Smooth muscle cell (in vitro differentiated cells): ENCODE results near the gene GDF7. TPM values are rescaled to one million over a fixed set of nuclear protein-coding genes. Genes with fewer than 3 reads are reported as not detected.

ENCODE experiments used
- DNase-seq: peaks from one replicate; lab custom pipeline; 2025; ENCODE audit not compliant: unreplicated experiment; lab: John Stamatoyannopoulos, UW
- H2AFZ ChIP-seq: fragments of 200-600 bp; sonication (generic); 2 replicates; pipeline ENCODE4 v1.6.0; 2016; ENCODE audit warnings: antibody characterized with exemption, low read depth, mild to moderate bottlenecking
- H3F3A ChIP-seq: fragments of 200-600 bp; sonication (generic); 2 replicates; pipeline ENCODE4 v1.6.0; 2017; ENCODE audit warnings: antibody characterized with exemption, low read depth
- H3K27ac ChIP-seq: fragments of 200-600 bp; sonication (generic); 2 replicates; pipeline ENCODE4 v1.5.1; 2016; ENCODE audit warnings: low read depth, mild to moderate bottlenecking
- H3K27me3 ChIP-seq: fragments of 200-600 bp; sonication (generic); 2 replicates; pipeline ENCODE4 v1.6.1; 2016; ENCODE audit warnings: low read depth, mild to moderate bottlenecking
- H3K36me3 ChIP-seq: fragments of 200-600 bp; sonication (generic); 2 replicates; pipeline ENCODE4 v1.5.1; 2016; ENCODE audit warnings: low read depth
- H3K4me1 ChIP-seq: fragments of 200-600 bp; sonication (generic); 2 replicates; pipeline ENCODE4 v1.5.1; 2016; ENCODE audit warnings: low read depth
- H3K4me2 ChIP-seq: fragments of 200-600 bp; sonication (generic); 2 replicates; pipeline ENCODE4 v1.6.0; 2016; ENCODE audit warnings: mild to moderate bottlenecking
- H3K4me3 ChIP-seq: fragments of 200-600 bp; sonication (generic); 2 replicates; pipeline ENCODE4 v1.5.1; 2016; ENCODE audit warnings: mild to moderate bottlenecking
- H3K79me2 ChIP-seq: fragments of 200-600 bp; sonication (generic); 2 replicates; pipeline ENCODE4 v1.6.0; 2016; ENCODE audit warnings: low read depth, mild to moderate bottlenecking
- H3K9ac ChIP-seq: fragments of 200-600 bp; sonication (generic); 2 replicates; pipeline ENCODE4 v1.6.0; 2016; ENCODE audit warnings: low read depth
- H3K9me3 ChIP-seq: fragments of 200-600 bp; sonication (generic); replicated peaks from 2 replicates; pipeline ENCODE4 v1.5.1; 2016; ENCODE audit warnings: low read depth
- H4K20me1 ChIP-seq: fragments of 200-600 bp; sonication (generic); 2 replicates; pipeline ENCODE4 v1.6.0; 2016; ENCODE audit warnings: low read depth
- WGBS: methylation state at CpG from one replicate; pipeline ENCODE4 v1.1.7; 2016; ENCODE audit warnings: low lambda C conversion rate; 5-methylcytosine and 5-hydroxymethylcytosine counted together
- polyA plus RNA-seq: library from polyadenylated mRNA; unstranded; fragments of >200 nt; fragmentation: Nextera tagmentation; extraction: Ambion mirVana; gene quantifications from 2 replicates; pipeline ENCODE4 v1.2.1, GENCODE V29; 2016
- total RNA-seq: library from RNA; depleted of rRNA; stranded (reverse); fragments of >200 nt; gene quantifications from 2 replicates; pipeline ENCODE4 v1.2.3, GENCODE V29; 2014
- TF ChIP-seq, protein P1 (sequence below): fragments of 200-600 bp; sonication (generic); IDR thresholded peaks from 2 replicates; pipeline ENCODE4 v1.5.1; 2017; ENCODE audit warnings: borderline replicate concordance, mild to moderate bottlenecking, antibody characterized with exemption; ENCODE audit not compliant: insufficient read depth, poor library complexity, severe bottlenecking

Gene GDF7
- total and polyA plus RNA-seq, 2 experiments from 2014 or later: under 0.01 TPM; not detected in 1

DNA sequence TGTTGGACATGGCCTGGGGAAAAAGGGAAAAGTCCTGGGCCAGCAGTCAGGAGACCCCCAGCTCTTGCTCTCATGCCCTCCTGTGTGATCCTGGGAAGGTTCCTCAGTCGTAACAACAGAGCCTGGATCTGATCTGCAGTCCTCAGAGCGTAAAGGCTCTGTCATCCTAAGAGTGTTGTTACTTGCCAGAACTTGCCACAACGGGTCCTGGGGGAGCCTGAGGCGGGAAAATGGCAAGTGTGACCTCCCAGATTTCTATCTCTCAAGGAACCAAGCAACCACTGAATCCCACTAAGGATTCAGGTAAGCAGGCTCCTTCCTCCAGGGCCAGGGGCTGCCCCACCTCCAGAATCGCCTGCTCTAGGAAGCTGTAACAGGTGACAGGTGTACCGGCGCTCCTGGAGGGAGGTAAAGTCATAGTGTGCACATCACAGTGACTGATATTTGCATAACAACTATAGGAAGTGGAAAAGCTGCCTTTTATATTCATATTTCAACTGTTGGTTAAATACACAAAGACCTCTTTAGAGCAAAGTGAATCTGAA lies 34.4 kb upstream of the GDF7 start:
- peaks cover 15% of the 10 kb centered on the region for H3K4me1 ChIP-seq
- TF ChIP-seq, protein P1, sequence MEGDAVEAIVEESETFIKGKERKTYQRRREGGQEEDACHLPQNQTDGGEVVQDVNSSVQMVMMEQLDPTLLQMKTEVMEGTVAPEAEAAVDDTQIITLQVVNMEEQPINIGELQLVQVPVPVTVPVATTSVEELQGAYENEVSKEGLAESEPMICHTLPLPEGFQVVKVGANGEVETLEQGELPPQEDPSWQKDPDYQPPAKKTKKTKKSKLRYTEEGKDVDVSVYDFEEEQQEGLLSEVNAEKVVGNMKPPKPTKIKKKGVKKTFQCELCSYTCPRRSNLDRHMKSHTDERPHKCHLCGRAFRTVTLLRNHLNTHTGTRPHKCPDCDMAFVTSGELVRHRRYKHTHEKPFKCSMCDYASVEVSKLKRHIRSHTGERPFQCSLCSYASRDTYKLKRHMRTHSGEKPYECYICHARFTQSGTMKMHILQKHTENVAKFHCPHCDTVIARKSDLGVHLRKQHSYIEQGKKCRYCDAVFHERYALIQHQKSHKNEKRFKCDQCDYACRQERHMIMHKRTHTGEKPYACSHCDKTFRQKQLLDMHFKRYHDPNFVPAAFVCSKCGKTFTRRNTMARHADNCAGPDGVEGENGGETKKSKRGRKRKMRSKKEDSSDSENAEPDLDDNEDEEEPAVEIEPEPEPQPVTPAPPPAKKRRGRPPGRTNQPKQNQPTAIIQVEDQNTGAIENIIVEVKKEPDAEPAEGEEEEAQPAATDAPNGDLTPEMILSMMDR: no peak
- no peak overlapping the region for H2AFZ ChIP-seq
- H3K4me3 ChIP-seq: no peak overlapping the region
- H3K79me2 ChIP-seq: no peaks in the 10 kb centered on the region
- H3K27ac ChIP-seq: no peak overlapping the region
- no peaks in the 10 kb centered on the region for H3K36me3 ChIP-seq
- no peak overlapping the region for H3K9ac ChIP-seq
- WGBS: 84% methylated on average over 7 of the region's 7 CpGs
- no peaks in the 10 kb centered on the region for H4K20me1 ChIP-seq
- no peaks in the 10 kb centered on the region for H3F3A ChIP-seq
- no peak overlapping the region for H3K4me2 ChIP-seq
- H3K9me3 ChIP-seq: no peaks in the 10 kb centered on the region
- H3K27me3 ChIP-seq: no peaks in the 10 kb centered on the region
- no peak for DNase-seq

DNA sequence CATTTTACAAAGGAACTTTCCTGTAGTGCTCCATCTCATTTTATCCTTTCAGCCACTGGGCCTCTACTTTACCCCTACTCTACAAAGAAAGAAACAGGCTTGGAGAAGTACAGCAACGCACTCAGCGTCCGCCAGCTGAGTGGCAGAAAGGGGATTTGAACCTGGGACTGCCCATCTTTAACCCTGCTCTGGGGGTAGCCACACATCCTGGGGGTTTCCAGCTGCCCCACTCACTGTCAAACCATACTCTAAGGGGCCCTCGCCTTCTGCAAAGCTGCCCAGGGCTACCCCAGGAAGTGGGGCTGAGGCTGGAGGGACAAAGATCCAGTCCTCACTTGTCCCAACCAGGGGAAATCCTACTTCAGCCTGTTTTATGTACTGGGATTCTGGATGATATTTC lies 33.9 kb upstream of the GDF7 start:
- Histone ChIP-seq H2AFZ (no peak overlapping the region), H3K27me3 (no peaks in the 10 kb centered on the region), H4K20me1 (no peaks in the 10 kb centered on the region), H3K4me1 (peaks cover 15% of the 10 kb centered on the region), H3K4me2 (no peak overlapping the region), H3F3A (no peaks in the 10 kb centered on the region), H3K4me3 (no peak overlapping the region), H3K79me2 (no peaks in the 10 kb centered on the region), H3K9me3 (no peaks in the 10 kb centered on the region), H3K36me3 (no peaks in the 10 kb centered on the region), H3K9ac (no peak overlapping the region), H3K27ac (no peak overlapping the region)
- WGBS: 96% methylated on average over 4 of the region's 4 CpGs
- no peak for DNase-seq
- TF ChIP-seq, protein P1: no peak

DNA sequence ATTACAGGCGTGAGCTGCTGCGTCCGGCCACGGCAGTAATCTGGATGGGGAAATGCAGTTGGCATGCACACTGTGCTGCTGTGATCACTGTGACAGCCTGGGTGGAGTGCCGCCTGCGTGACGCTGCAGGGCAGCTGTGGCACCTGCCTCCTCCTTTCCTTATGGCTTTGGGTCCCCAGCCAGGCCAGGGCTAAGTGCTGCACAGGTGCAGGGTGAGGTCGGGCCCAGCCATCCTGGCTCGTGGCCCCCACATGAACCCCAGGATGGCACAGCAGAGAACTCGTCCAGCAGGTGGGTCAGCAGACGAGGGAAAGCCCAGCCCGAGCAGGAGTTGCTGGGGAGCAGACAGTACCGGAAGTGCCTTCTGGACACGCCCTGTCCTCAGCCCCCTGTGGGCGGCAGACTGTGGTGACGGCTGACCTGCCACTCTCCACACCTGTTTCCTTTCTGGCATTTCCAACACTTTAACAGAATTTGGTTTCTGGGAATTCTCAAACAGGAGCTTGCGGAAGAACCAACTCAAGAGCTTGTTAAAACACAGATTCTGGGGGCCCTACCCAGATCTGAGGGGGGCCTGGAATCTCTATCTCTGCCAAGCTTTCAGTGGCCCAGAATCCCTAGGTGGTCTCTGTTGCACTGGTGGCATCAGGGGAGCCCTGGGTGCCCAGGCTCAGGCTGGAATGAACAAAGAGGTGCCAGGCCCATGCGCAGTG lies 33.0 kb upstream of the GDF7 start:
- H3K9me3 ChIP-seq: no peaks in the 10 kb centered on the region
- TF ChIP-seq, protein P1: no peak
- no peak for DNase-seq
- no peaks in the 10 kb centered on the region for H4K20me1 ChIP-seq
- H3K79me2 ChIP-seq: no peaks in the 10 kb centered on the region
- no peak overlapping the region for H3K4me2 ChIP-seq
- H3K27ac ChIP-seq: no peak overlapping the region
- H3K27me3 ChIP-seq: no peaks in the 10 kb centered on the region
- no peak overlapping the region for H3K9ac ChIP-seq
- no peaks in the 10 kb centered on the region for H3K36me3 ChIP-seq
- H3K4me1 ChIP-seq: peaks cover 15% of the 10 kb centered on the region
- 87% methylated on average over 18 of the region's 18 CpGs for WGBS
- no peaks in the 10 kb centered on the region for H3F3A ChIP-seq
- H2AFZ ChIP-seq: no peak overlapping the region
- no peak overlapping the region for H3K4me3 ChIP-seq
